ENCODE data around the gene FPGS. TPM values are rescaled to one million over a fixed set of nuclear protein-coding genes. Genes with fewer than 3 reads are reported as not detected.

FPGS gene
- total and polyA plus RNA-seq, 4 donors: 20.4 to 61.1 (median 42.7) TPM

GRCh38 chr9:127785023-127785932 is 17.4 kb upstream of the FPGS start (continued):
- TF ChIP-seq GABPA (IDR thresholded peaks at IDR 0.05 in 1 of 2, conservative IDR thresholded peaks at IDR 0.05 in 1 of 2): no peak
- no peak for TF ChIP-seq SP1 (IDR thresholded peaks at IDR 0.05)

DNA sequence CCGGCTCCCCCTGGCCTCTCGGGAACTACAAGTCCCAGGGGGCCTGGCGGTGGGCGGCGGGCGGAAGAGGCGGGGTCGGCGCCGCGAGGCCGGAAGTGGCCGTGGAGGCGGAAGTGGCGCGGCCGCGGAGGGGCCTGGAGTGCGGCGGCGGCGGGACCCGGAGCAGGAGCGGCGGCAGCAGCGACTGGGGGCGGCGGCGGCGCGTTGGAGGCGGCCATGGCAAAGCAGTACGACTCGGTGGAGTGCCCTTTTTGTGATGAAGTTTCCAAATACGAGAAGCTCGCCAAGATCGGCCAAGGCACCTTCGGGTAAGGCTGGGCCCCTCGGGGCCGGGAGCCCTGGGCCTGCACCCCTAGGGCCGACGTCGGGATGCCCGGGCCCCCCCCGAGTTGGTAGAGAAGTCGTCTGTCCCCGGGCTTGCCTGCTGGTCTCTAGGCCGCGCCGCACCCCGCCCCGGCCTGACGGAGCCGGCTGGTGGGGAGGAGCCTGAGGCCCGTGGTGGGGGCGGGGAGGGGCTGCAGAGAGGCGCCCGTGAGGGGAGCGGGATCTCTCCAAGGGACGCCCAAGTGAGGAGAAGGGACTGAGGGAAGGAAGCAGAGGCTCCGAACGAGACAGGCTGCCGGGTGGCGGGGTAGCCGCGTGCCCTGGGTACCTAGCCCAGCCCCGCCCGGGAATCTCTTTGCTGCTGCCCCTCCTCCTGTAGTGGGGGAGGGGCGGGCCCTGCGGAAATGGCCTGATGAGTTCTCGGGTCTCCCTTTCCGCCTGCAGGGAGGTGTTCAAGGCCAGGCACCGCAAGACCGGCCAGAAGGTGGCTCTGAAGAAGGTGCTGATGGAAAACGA is 16.5 kb upstream of the FPGS start, which contains the start of gene CDK9:
TSS of gene CDK9 (plus strand) at position 102 of the 840 bp plus-strand sequence. CDS start at position 217, 115 bp downstream.
- Histone ChIP-seq H3K36me3 (ENCODE audit: control insufficient read depth in 4 of 4, insufficient read depth in 3 of 4, low read depth in 1 of 4, low read length in 3 of 4) (peaks cover 9 to 28% (median 25%) of the 10 kb centered on the region in 4 donors), H3K9ac (ENCODE audit: low read depth in 1 of 2, low read length in 2 of 2) (peak within 1 kb of the TSS; percentile 75 to 79), H3K4me1 (ENCODE audit: control insufficient read depth in 4 of 4, insufficient read depth in 4 of 4, low read length in 3 of 4) (peaks cover 11 to 57% (median 45%) of the 10 kb centered on the region in 4 donors), H3K27me3 (ENCODE audit: control insufficient read depth in 4 of 4, insufficient read depth in 4 of 4, low read length in 3 of 4) (no peaks in the 10 kb centered on the region), H3K27ac (ENCODE audit: low read depth in 1 of 2, low read length in 2 of 2) (peak within 1 kb of the TSS; percentile 89 to 90), H3K9me3 (ENCODE audit: control insufficient read depth in 4 of 4, low read length in 3 of 4) (no peaks in the 10 kb centered on the region), H3K4me3 (ENCODE audit: low read depth in 1 of 3, low read length in 3 of 3) (peak within 1 kb of the TSS; percentile 57 to 89 (median 89))
- DNase-seq (ENCODE audit: low spot score): peak; percentile 93
- TF ChIP-seq RXRA (IDR thresholded peaks at IDR 0.05): no peak
- TF ChIP-seq GABPA (IDR thresholded peaks at IDR 0.05 in 1 of 2, conservative IDR thresholded peaks at IDR 0.05 in 1 of 2): peak; percentile 46 to 82
- WGBS: under 1% methylated on average over 75 of the region's 75 CpGs

DNA sequence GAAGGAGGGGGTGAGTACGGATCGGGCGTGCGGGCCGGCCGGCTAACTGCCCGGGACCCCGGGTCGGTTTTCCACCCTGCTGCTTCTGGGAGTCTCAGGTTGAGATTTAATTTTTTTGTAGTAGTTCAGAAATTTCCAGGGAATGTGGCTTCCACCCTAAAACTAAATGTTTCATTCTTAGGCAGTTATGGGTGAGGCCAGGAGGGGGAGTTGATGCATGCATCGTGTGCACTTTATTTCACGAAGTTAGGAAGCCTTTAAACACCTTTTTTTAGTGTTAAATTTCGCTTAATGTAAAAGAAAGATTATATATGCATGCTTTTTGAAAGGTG is 15.9 kb upstream of the FPGS start:
- no peaks in the 10 kb centered on the region for H3K27me3 ChIP-seq (ENCODE audit: control insufficient read depth in 4 of 4, insufficient read depth in 4 of 4, low read length in 3 of 4)
- no peak for DNase-seq (ENCODE audit: low spot score)
- WGBS: 2% methylated on average over 12 of the region's 12 CpGs
- no peak for TF ChIP-seq MAX (IDR thresholded peaks at IDR 0.05)
- TF ChIP-seq RAD21 (IDR thresholded peaks at IDR 0.05): peak; percentile 62 to 66
- TF ChIP-seq JUND (IDR thresholded peaks at IDR 0.05): no peak
- TF ChIP-seq TAF1 (conservative IDR thresholded peaks at IDR 0.05): no peak
- peak; percentile 49 for TF ChIP-seq CTCF (IDR thresholded peaks at IDR 0.05; ENCODE audit: low read depth, low read length, missing input control)
- peak overlapping the region; percentile 75 to 79 for H3K9ac ChIP-seq (ENCODE audit: low read depth in 1 of 2, low read length in 2 of 2)
- peaks cover 12 to 59% (median 47%) of the 10 kb centered on the region in 4 donors for H3K4me1 ChIP-seq (ENCODE audit: control insufficient read depth in 4 of 4, insufficient read depth in 4 of 4, low read length in 3 of 4)
- no peaks in the 10 kb centered on the region for H3K9me3 ChIP-seq (ENCODE audit: control insufficient read depth in 4 of 4, low read length in 3 of 4)
- H3K36me3 ChIP-seq (ENCODE audit: control insufficient read depth in 4 of 4, insufficient read depth in 3 of 4, low read depth in 1 of 4, low read length in 3 of 4): peaks cover 9 to 29% (median 25%) of the 10 kb centered on the region in 4 donors
- H3K4me3 ChIP-seq (ENCODE audit: low read depth in 1 of 3, low read length in 3 of 3): peak overlapping the region; percentile 57 to 89 (median 89)
- H3K27ac ChIP-seq (ENCODE audit: low read depth in 1 of 2, low read length in 2 of 2): peak overlapping the region; percentile 86 to 89

DNA sequence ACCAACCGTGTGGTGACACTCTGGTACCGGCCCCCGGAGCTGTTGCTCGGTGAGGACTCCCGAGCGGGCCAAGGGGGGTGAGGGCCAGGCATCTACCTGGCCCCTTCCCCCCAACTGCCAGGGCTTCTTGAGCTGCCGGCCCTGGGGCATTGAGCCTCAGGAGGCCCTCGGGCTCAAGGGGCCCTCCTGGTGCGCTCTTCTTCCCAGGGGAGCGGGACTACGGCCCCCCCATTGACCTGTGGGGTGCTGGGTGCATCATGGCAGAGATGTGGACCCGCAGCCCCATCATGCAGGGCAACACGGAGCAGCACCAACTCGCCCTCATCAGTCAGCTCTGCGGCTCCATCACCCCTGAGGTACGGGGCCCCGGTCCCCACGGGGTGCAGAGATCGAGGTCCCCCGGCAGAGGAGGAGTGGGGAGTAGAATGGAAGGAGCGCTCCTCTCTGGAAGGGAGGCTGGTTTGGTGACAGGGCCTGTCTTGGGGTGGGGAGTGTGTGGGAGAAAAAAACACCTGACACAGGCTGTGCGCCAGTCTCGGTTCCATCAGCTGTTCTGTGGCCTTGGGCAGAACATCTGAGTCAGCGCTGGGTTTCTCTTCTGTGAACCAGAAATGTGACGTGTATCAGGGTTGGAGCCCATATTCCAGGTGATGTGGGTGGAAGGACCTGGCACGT is 14.2 kb upstream of the FPGS start:
- Histone ChIP-seq H3K27me3 (ENCODE audit: control insufficient read depth in 4 of 4, insufficient read depth in 4 of 4, low read length in 3 of 4) (no peaks in the 10 kb centered on the region), H3K9me3 (ENCODE audit: control insufficient read depth in 4 of 4, low read length in 3 of 4) (no peaks in the 10 kb centered on the region), H3K27ac (ENCODE audit: low read depth in 1 of 2, low read length in 2 of 2) (peak overlapping the region; percentile 68 to 86), H3K4me1 (ENCODE audit: control insufficient read depth in 4 of 4, insufficient read depth in 4 of 4, low read length in 3 of 4) (peaks cover 20 to 68% (median 56%) of the 10 kb centered on the region in 4 donors), H3K36me3 (ENCODE audit: control insufficient read depth in 4 of 4, insufficient read depth in 3 of 4, low read depth in 1 of 4, low read length in 3 of 4) (peaks cover 10 to 29% (median 25%) of the 10 kb centered on the region in 4 donors), H3K9ac (ENCODE audit: low read depth in 1 of 2, low read length in 2 of 2) (peak overlapping the region in 1 of 2 donors; percentile 59), H3K4me3 (ENCODE audit: low read depth in 1 of 3, low read length in 3 of 3) (no peak overlapping the region)
- TF ChIP-seq EGR1 (IDR thresholded peaks at IDR 0.05; ENCODE audit: low read depth in 2 of 2): peak in 1 of 2 donors; percentile 18
- peak in 1 of 2 donors; percentile 60 for TF ChIP-seq JUND (IDR thresholded peaks at IDR 0.05)
- no peak for TF ChIP-seq YY1 (IDR thresholded peaks at IDR 0.05)
- DNase-seq (ENCODE audit: low spot score): no peak
- WGBS: 79% methylated on average over 26 of the region's 26 CpGs

All from liver (tissue), 9 donors.